ENCODE results near the gene HPN.
"Not testable (repeated sequence)": the region's sequence is repeated elsewhere in the genome, so short reads cannot be mapped to it uniquely, and the experiment has no call there.

The HPN gene

DNA sequence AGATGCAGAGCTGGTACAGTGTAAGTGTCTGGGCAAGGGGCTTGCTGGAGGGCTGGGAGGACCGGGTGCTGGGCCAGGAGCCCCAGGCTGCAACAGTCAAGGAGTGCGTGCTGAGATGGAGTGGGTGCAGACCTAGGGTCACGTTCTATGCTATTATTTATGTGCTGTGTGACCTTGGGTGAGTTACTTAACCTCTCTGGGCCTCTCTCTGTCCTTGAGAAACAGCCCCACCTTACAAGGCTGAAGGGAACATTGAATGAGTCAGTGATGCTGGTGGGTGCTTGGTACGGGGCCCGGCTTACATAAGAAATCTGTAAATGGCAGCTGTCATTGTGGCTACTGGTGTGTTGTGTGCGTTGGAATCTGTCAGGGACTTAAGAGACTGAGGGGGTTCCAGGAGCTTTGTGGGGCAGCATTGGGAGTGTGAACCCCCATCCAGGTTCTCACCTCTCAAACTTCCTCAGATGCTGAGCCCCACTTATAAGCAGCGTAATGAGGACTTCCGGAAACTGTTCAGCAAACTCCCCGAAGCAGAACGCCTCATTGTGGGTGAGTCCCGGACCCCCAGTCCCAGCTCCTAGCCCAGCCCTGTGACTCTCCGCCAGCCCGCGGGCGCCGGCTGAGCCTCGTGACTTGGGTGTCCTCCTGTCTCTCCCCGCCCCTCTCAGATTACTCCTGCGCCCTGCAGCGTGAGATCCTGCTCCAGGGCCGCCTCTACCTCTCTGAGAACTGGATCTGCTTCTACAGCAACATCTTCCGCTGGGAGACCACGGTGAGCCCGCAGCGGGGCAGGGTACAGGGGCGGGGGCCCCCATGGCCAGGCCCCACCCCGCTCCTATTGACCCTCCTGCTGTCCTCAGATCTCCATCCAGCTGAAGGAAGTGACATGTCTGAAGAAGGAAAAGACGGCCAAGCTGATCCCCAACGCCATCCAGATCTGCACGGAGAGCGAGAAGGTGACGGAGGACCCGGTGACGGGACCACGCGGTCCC is 31.8 kb upstream of the HPN start:
- peaks cover 85% of the 10 kb centered on the region for H3K36me3 ChIP-seq (ENCODE audit: control insufficient read depth, insufficient read depth, low read length)
- H3K4me1 ChIP-seq (ENCODE audit: control insufficient read depth, insufficient read depth, low read length, poor library complexity, severe bottlenecking): no peaks in the 10 kb centered on the region
- H3K9me3 ChIP-seq (ENCODE audit: control insufficient read depth, low read length): no peaks in the 10 kb centered on the region
- H3K27ac ChIP-seq (ENCODE audit: low read depth, low read length, severe bottlenecking): no peak overlapping the region
- WGBS, 2 experiments (ENCODE audit: insufficient coverage in 2 of 2): 95 to 96% methylated on average over 32 to 34 of the region's 36 CpGs
- H3K4me3 ChIP-seq (ENCODE audit: extremely low read depth, insufficient read depth, low read length, poor library complexity, severe bottlenecking): no peak overlapping the region

GRCh38 chr19:35011091-35011689 is 30.3 kb upstream of the HPN start:
- WGBS, 2 experiments (ENCODE audit: insufficient coverage in 2 of 2): 95 to 97% methylated on average over 8 to 9 of the region's 13 CpGs
- H3K27ac ChIP-seq (ENCODE audit: low read depth, low read length, severe bottlenecking): no peak overlapping the region
- no peaks in the 10 kb centered on the region for H3K4me1 ChIP-seq (ENCODE audit: control insufficient read depth, insufficient read depth, low read length, poor library complexity, severe bottlenecking)
- no peaks in the 10 kb centered on the region for H3K9me3 ChIP-seq (ENCODE audit: control insufficient read depth, low read length)
- H3K4me3 ChIP-seq (ENCODE audit: extremely low read depth, insufficient read depth, low read length, poor library complexity, severe bottlenecking): no peak overlapping the region
- H3K36me3 ChIP-seq (ENCODE audit: control insufficient read depth, insufficient read depth, low read length): peaks cover 87% of the 10 kb centered on the region

- Histone ChIP-seq H3K27ac (ENCODE audit: low read depth, low read length, severe bottlenecking) (no peak overlapping the region), H3K36me3 (ENCODE audit: control insufficient read depth, insufficient read depth, low read length) (peaks cover 85% of the 10 kb centered on the region), H3K4me3 (ENCODE audit: extremely low read depth, insufficient read depth, low read length, poor library complexity, severe bottlenecking) (no peak overlapping the region), H3K4me1 (ENCODE audit: control insufficient read depth, insufficient read depth, low read length, poor library complexity, severe bottlenecking) (no peaks in the 10 kb centered on the region), H3K9me3 (ENCODE audit: control insufficient read depth, low read length) (no peaks in the 10 kb centered on the region)
- WGBS, 2 experiments (ENCODE audit: insufficient coverage in 2 of 2): 95 to 99% methylated on average over 18 of the region's 18 CpGs
Observed at GRCh38 chr19:35011737-35012682, 29.5 kb upstream of the HPN start.

GRCh38 chr19:35013041-35013819 is 28.3 kb upstream of the HPN start:
- Histone ChIP-seq H3K9me3 (ENCODE audit: control insufficient read depth, low read length) (no peaks in the 10 kb centered on the region), H3K36me3 (ENCODE audit: control insufficient read depth, insufficient read depth, low read length) (peaks cover 89% of the 10 kb centered on the region), H3K4me3 (ENCODE audit: extremely low read depth, insufficient read depth, low read length, poor library complexity, severe bottlenecking) (no peak overlapping the region), H3K27ac (ENCODE audit: low read depth, low read length, severe bottlenecking) (no peak overlapping the region), H3K4me1 (ENCODE audit: control insufficient read depth, insufficient read depth, low read length, poor library complexity, severe bottlenecking) (no peaks in the 10 kb centered on the region)
- 72 to 86% methylated on average over 19 to 24 of the region's 32 CpGs for WGBS, 2 experiments (ENCODE audit: insufficient coverage in 2 of 2)

DNA sequence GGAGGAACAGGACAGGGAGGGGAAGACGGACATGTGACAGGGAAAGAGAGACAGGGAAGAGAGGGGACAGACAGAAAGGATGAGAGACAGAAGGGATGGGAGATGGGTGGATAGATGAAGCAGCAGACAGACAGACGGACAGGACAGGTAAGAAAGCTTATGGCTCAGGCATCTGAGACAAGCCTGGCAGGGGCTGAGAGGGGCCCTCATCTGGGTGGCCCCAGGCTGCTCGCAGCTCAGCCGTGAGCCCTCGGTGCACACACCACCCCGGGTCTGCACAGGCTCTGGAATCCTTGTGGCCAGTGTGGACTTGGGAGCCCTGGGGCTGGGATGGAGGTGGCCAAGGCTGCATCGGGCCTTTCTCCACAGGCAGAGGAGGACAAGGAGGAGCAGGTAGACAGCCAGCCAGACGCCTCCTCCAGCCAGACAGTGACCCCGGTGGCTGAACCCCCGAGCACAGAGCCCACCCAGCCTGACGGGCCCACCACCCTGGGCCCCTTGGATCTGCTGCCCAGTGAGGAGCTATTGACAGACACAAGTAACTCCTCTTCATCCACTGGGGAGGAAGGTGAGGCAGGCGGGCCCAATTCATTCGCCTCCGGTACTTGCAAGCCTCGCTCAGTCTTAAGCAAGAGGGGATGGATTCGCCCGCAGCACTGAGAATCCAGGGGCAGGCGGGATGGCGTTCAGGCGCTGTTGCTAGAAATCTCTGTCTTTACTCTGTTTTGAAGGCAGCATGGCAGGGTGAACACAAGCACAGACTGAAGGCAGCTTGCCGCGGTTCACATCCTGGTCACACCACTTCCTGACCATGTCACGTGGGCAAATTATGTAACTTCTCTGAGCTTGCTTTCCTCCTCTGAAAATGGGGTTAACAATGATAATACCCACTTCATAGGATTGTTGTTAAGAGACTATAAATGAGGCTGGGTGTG is 27.4 kb upstream of the HPN start:
- Histone ChIP-seq H3K36me3 (ENCODE audit: control insufficient read depth, insufficient read depth, low read length) (peaks cover 89% of the 10 kb centered on the region), H3K27ac (ENCODE audit: low read depth, low read length, severe bottlenecking) (no peak overlapping the region), H3K4me1 (ENCODE audit: control insufficient read depth, insufficient read depth, low read length, poor library complexity, severe bottlenecking) (no peaks in the 10 kb centered on the region), H3K4me3 (ENCODE audit: extremely low read depth, insufficient read depth, low read length, poor library complexity, severe bottlenecking) (no peak overlapping the region), H3K9me3 (ENCODE audit: control insufficient read depth, low read length) (no peaks in the 10 kb centered on the region)
- WGBS, 2 experiments (ENCODE audit: insufficient coverage in 2 of 2): 95 to 96% methylated on average over 21 to 22 of the region's 23 CpGs

DNA sequence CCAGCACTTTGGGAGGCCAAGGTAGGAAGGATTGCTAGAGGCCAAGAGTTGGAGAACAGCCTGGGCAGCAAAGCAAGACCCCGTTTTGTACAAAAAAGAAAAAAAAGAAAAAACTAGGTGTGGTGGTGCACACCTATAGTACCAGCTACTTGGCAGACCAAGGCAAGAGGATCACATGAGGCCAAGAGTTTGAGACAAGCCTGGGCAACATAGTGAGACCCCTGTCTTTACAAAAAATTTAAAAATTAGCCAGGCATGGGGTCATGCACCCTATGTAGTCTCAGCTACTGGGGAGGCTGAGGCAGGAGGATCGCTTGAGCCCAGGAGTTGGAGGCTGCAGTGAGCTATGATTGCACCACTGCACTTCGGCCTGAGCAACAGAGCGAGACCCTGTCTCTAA is 26.7 kb upstream of the HPN start:
- not testable (repeated sequence) for H3K4me1 ChIP-seq (ENCODE audit: control insufficient read depth, insufficient read depth, low read length, poor library complexity, severe bottlenecking); H3K4me3 ChIP-seq (ENCODE audit: extremely low read depth, insufficient read depth, low read length, poor library complexity, severe bottlenecking); H3K27ac ChIP-seq (ENCODE audit: low read depth, low read length, severe bottlenecking); H3K9me3 ChIP-seq (ENCODE audit: control insufficient read depth, low read length)
- WGBS, 2 experiments (ENCODE audit: insufficient coverage in 2 of 2): 94 to 100% methylated on average over 3 of the region's 4 CpGs
- H3K36me3 ChIP-seq (ENCODE audit: control insufficient read depth, insufficient read depth, low read length): peaks cover 89% of the 10 kb centered on the region

GRCh38 chr19:35015270-35015953 is 26.1 kb upstream of the HPN start:
- Histone ChIP-seq H3K36me3 (ENCODE audit: control insufficient read depth, insufficient read depth, low read length) (peaks cover 87% of the 10 kb centered on the region), H3K4me3 (ENCODE audit: extremely low read depth, insufficient read depth, low read length, poor library complexity, severe bottlenecking) (no peak overlapping the region), H3K4me1 (ENCODE audit: control insufficient read depth, insufficient read depth, low read length, poor library complexity, severe bottlenecking) (no peaks in the 10 kb centered on the region), H3K27ac (ENCODE audit: low read depth, low read length, severe bottlenecking) (no peak overlapping the region), H3K9me3 (ENCODE audit: control insufficient read depth, low read length) (no peaks in the 10 kb centered on the region)
- 84 to 88% methylated on average over 9 of the region's 16 CpGs for WGBS, 2 experiments (ENCODE audit: insufficient coverage in 2 of 2)

DNA sequence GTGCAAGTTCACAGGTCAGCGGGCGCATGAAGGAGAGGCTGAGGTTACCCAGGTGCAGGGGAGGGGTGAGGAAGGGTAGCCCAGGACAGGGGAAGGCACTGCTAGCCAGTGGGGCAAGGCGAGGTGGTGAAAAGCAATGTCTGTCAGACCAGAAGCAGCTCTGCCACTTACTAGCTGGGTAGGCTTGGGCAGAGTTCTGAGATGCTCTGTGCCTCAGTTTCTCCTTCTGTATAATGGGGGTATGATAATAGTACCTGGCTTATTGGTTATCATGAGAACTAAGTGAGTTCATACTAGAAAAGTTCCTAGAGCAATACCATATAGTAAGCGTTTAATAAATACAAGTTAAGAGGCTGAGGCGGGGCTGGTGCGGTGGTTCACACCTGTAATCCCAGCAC is 25.6 kb upstream of the HPN start:
- WGBS, 2 experiments (ENCODE audit: insufficient coverage in 2 of 2): 94 to 100% methylated on average over 2 to 3 of the region's 6 CpGs
- Histone ChIP-seq H3K36me3 (ENCODE audit: control insufficient read depth, insufficient read depth, low read length) (peaks cover 86% of the 10 kb centered on the region), H3K27ac (ENCODE audit: low read depth, low read length, severe bottlenecking) (no peak overlapping the region), H3K4me1 (ENCODE audit: control insufficient read depth, insufficient read depth, low read length, poor library complexity, severe bottlenecking) (no peaks in the 10 kb centered on the region), H3K4me3 (ENCODE audit: extremely low read depth, insufficient read depth, low read length, poor library complexity, severe bottlenecking) (no peak overlapping the region), H3K9me3 (ENCODE audit: control insufficient read depth, low read length) (no peaks in the 10 kb centered on the region)

DNA sequence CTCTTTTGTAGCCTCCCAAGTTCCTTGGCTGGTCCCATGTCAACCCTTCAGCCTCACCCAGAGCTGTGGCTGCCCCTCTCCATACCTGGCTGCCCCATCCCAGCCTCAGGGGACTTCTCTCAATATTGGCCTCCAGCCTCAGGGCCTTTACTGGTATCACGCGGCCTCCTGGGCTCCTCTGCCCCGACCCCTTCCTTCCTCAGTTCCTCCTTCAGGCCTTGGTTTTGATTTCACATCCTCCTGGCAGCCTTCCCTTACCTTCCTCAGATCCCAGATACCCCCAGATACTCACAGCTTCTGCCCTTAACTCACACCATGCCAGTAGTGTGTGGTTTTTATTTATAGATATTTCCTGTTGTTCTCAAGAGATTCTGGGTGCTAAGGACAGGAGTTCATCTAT is 24.0 kb upstream of the HPN start:
- 93 to 97% methylated on average over 3 of the region's 3 CpGs for WGBS, 2 experiments (ENCODE audit: insufficient coverage in 2 of 2)
- Histone ChIP-seq H3K4me3 (ENCODE audit: extremely low read depth, insufficient read depth, low read length, poor library complexity, severe bottlenecking) (no peak overlapping the region), H3K36me3 (ENCODE audit: control insufficient read depth, insufficient read depth, low read length) (peaks cover 84% of the 10 kb centered on the region), H3K4me1 (ENCODE audit: control insufficient read depth, insufficient read depth, low read length, poor library complexity, severe bottlenecking) (no peaks in the 10 kb centered on the region), H3K9me3 (ENCODE audit: control insufficient read depth, low read length) (no peaks in the 10 kb centered on the region), H3K27ac (ENCODE audit: low read depth, low read length, severe bottlenecking) (no peak overlapping the region)
